Upper lobe of left lung (tissue), 4 donors: ENCODE results near the gene STAU1.

ENCODE experiments used
- POLR2A ChIP-seq, 4 donors: fragments of 450-650 bp; IDR thresholded peaks; one replicate each; pipeline ENCODE4 v1.5.1; 2016 to 2017; ENCODE audit warnings: antibody characterized with exemption in 4 of 4, mild to moderate bottlenecking in 2 of 4
- TF ChIP-seq, protein P1 (sequence below), 6 experiments: fragments of 450-650 bp in 4 of 6; fragments of 200-600 bp in 2 of 6; sonication (generic) in 2 of 6; IDR thresholded peaks; one replicate each; pipeline ENCODE4 v1.5.1; 2016 to 2019; ENCODE audit warnings: antibody characterized with exemption in 6 of 6

DNA sequence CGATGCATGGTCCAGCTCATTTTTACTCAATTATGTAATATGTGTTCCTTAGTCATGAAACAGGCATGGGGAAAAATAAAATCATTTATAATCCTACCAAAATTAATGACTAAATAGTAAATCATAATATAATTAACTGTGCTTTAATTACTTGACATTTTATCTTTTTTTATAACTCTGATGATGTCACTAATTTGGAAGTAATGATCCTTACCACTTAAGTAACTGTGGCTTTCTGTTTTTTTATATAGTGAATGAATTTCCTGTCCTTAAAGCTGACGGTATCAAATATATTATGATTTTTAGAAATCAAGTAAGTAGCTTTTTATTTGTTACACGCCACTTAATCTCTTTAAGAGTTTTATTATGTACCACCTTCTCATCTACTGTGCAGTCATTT lies 109.8 kb downstream of the STAU1 start:
- TF ChIP-seq, protein P1, sequence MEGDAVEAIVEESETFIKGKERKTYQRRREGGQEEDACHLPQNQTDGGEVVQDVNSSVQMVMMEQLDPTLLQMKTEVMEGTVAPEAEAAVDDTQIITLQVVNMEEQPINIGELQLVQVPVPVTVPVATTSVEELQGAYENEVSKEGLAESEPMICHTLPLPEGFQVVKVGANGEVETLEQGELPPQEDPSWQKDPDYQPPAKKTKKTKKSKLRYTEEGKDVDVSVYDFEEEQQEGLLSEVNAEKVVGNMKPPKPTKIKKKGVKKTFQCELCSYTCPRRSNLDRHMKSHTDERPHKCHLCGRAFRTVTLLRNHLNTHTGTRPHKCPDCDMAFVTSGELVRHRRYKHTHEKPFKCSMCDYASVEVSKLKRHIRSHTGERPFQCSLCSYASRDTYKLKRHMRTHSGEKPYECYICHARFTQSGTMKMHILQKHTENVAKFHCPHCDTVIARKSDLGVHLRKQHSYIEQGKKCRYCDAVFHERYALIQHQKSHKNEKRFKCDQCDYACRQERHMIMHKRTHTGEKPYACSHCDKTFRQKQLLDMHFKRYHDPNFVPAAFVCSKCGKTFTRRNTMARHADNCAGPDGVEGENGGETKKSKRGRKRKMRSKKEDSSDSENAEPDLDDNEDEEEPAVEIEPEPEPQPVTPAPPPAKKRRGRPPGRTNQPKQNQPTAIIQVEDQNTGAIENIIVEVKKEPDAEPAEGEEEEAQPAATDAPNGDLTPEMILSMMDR (IDR thresholded peaks at IDR 0.05), result no peak
- no peak for TF ChIP-seq POLR2A (IDR thresholded peaks at IDR 0.05)
